Nephron progenitor cell (in vitro differentiated cells): ENCODE measurements around the gene DPH3.

Experiments
- DNase-seq: peaks from one replicate; pipeline ENCODE4 v3.0.0; 2021
- H3K27ac Mint-ChIP-seq: 2 replicates; pipeline ENCODE4 v1.8.0; 2021; ENCODE audit warnings: mild to moderate bottlenecking, moderate library complexity, mixed read lengths
- H3K27me3 Mint-ChIP-seq: 2 replicates; pipeline ENCODE4 v1.8.0; 2021; ENCODE audit warnings: mild to moderate bottlenecking, low read depth, mixed read lengths; ENCODE audit not compliant: poor library complexity
- H3K36me3 Mint-ChIP-seq: 2 replicates; pipeline ENCODE4 v1.8.0; 2021; ENCODE audit warnings: low read depth, mixed read lengths
- H3K4me1 Mint-ChIP-seq: 2 replicates; pipeline ENCODE4 v1.8.0; 2021; ENCODE audit warnings: mixed read lengths
- H3K4me3 Mint-ChIP-seq: 2 replicates; pipeline ENCODE4 v1.8.0; 2021; ENCODE audit warnings: mild to moderate bottlenecking, moderate library complexity, mixed read lengths
- H3K9me3 Mint-ChIP-seq: 2 replicates; pipeline ENCODE4 v1.8.0; 2021; ENCODE audit warnings: mild to moderate bottlenecking, moderate library complexity, mixed read lengths
- TF ChIP-seq, protein P1 (sequence below): fragments of 200-600 bp; sonication (generic); IDR thresholded peaks from 2 replicates; pipeline ENCODE4 v1.5.0; 2021; ENCODE audit warnings: antibody characterized with exemption

DPH3 gene

GRCh38 chr3:16266714-16267113, 2.0 kb upstream of the DPH3 start:
- Mint-ChIP-seq H3K36me3 (peaks cover 15% of the 10 kb centered on the region), H3K4me1 (peaks cover 37% of the 10 kb centered on the region), H3K27ac (no peak overlapping the region), H3K9me3 (no peaks in the 10 kb centered on the region), H3K27me3 (no peaks in the 10 kb centered on the region), H3K4me3 (peak overlapping the region; percentile 98)
- TF ChIP-seq, protein P1, sequence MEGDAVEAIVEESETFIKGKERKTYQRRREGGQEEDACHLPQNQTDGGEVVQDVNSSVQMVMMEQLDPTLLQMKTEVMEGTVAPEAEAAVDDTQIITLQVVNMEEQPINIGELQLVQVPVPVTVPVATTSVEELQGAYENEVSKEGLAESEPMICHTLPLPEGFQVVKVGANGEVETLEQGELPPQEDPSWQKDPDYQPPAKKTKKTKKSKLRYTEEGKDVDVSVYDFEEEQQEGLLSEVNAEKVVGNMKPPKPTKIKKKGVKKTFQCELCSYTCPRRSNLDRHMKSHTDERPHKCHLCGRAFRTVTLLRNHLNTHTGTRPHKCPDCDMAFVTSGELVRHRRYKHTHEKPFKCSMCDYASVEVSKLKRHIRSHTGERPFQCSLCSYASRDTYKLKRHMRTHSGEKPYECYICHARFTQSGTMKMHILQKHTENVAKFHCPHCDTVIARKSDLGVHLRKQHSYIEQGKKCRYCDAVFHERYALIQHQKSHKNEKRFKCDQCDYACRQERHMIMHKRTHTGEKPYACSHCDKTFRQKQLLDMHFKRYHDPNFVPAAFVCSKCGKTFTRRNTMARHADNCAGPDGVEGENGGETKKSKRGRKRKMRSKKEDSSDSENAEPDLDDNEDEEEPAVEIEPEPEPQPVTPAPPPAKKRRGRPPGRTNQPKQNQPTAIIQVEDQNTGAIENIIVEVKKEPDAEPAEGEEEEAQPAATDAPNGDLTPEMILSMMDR = no peak
- DNase-seq = no peak

DNA sequence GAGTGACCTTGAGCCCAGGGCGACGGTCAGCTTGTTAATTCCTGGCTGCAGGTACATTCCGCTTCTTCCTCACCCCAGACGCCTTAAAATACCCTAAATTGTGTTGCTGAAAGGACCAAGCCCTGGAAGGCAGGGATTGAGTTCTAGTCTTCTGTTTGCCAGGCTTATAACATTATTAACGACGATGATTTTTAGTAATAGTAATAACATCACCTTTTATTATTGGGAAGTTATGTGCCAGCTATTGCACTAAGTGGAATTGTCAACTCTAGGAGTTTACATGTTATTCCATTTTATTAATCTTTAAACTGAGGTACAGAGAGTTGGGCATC, 678 bp upstream of the DPH3 start:
- H3K36me3 Mint-ChIP-seq = peaks cover 3% of the 10 kb centered on the region
- no peaks in the 10 kb centered on the region for H3K27me3 Mint-ChIP-seq
- H3K4me3 Mint-ChIP-seq = peak overlapping the region; percentile 98
- no peak for DNase-seq
- TF ChIP-seq, protein P1 = no peak
- peak overlapping the region; percentile 98 for H3K27ac Mint-ChIP-seq
- H3K4me1 Mint-ChIP-seq = peaks cover 37% of the 10 kb centered on the region
- no peaks in the 10 kb centered on the region for H3K9me3 Mint-ChIP-seq

GRCh38 chr3:16264174-16264707, 502 bp downstream of the DPH3 start:
- TF ChIP-seq, protein P1 = no peak
- Mint-ChIP-seq H3K27ac (peak overlapping the region; percentile 99), H3K36me3 (peaks cover 5% of the 10 kb centered on the region), H3K9me3 (no peaks in the 10 kb centered on the region), H3K4me3 (peak overlapping the region; percentile 98), H3K27me3 (no peaks in the 10 kb centered on the region), H3K4me1 (peaks cover 37% of the 10 kb centered on the region)
- no peak for DNase-seq

DNA sequence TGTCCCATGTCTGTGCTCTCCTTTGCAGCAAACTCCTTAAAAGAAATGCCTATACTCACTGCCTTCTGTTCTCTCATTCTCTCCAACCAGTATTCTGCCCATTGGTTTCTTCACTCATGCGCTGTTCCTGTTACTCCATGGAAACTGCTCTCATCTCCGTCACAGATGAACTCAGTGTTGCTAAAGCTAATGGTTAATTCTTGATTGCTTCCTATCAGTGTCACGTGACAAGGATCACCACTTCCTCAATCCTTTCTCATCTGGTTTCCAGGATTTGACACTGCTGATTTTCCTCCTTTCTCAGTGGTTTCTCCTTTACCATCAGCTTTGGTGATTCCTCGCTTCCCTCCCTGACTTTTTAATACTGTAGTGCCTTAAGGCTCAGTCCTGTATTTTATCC, 2.6 kb downstream of the DPH3 start:
- Mint-ChIP-seq H3K36me3 (peaks cover 5% of the 10 kb centered on the region), H3K9me3 (no peaks in the 10 kb centered on the region), H3K27me3 (no peaks in the 10 kb centered on the region), H3K27ac (no peak overlapping the region), H3K4me3 (no peak overlapping the region), H3K4me1 (peaks cover 28% of the 10 kb centered on the region)
- TF ChIP-seq, protein P1 = no peak
- no peak for DNase-seq

GRCh38 chr3:16260046-16260445, 4.7 kb downstream of the DPH3 start:
- TF ChIP-seq, protein P1 = no peak
- Mint-ChIP-seq H3K9me3 (no peaks in the 10 kb centered on the region), H3K36me3 (peaks cover 5% of the 10 kb centered on the region), H3K27me3 (no peaks in the 10 kb centered on the region), H3K4me3 (no peak overlapping the region), H3K27ac (no peak overlapping the region), H3K4me1 (peaks cover 11% of the 10 kb centered on the region)
- no peak for DNase-seq

- H3K4me3 Mint-ChIP-seq = no peak overlapping the region
- no peaks in the 10 kb centered on the region for H3K9me3 Mint-ChIP-seq
- H3K4me1 Mint-ChIP-seq = peaks cover 2% of the 10 kb centered on the region
- TF ChIP-seq, protein P1 = no peak
- no peak for DNase-seq
- no peak overlapping the region for H3K27ac Mint-ChIP-seq
- H3K27me3 Mint-ChIP-seq = no peaks in the 10 kb centered on the region
- H3K36me3 Mint-ChIP-seq = peaks cover 5% of the 10 kb centered on the region
Measured at GRCh38 chr3:16258866-16259265, 5.9 kb downstream of the DPH3 start.
